ENCODE results near the gene DERA.

DERA gene

GRCh38 chr12:15996948-15997347, 85.8 kb downstream of the DERA start:
- H3K36me3 ChIP-seq (ENCODE audit: control insufficient read depth in 2 of 2, insufficient read depth in 1 of 2, low read length in 2 of 2): no peaks in the 10 kb centered on the region
- CTCF ChIA-PET: no interaction called here
- TF ChIP-seq PRDM4 (tag by site-specific recombination; IDR thresholded peaks at IDR 0.05) (no peak), ZNF843 (tag by site-specific recombination; IDR thresholded peaks at IDR 0.05) (no peak), ZNF433 (tag by site-specific recombination; IDR thresholded peaks at IDR 0.05; ENCODE audit: low read depth) (no peak)
- H3K4me3 ChIP-seq (ENCODE audit: low read depth, low read length): no peak overlapping the region
- no peaks in the 10 kb centered on the region for H3K9me3 ChIP-seq (ENCODE audit: control insufficient read depth, insufficient read depth, low read depth, low read length)
- H3K4me1 ChIP-seq (ENCODE audit: control insufficient read depth, insufficient read depth, low read length): no peaks in the 10 kb centered on the region
- H3K27ac ChIP-seq (ENCODE audit: extremely low read depth, low read depth, low read length): no peak overlapping the region
- POLR2A ChIA-PET: no interaction called here

GRCh38 chr12:15997910-15998309, 86.8 kb downstream of the DERA start:
- H3K4me3 ChIP-seq (ENCODE audit: low read depth, low read length): no peak overlapping the region
- POLR2A ChIA-PET: no interaction called here
- CTCF ChIA-PET: interaction anchor here (0.6 kb wide), 1 partner anchor 1485 kb away, joined by 3 read pairs; no protein-coding TSS in a partner anchor
- H3K36me3 ChIP-seq (ENCODE audit: control insufficient read depth in 2 of 2, insufficient read depth in 1 of 2, low read length in 2 of 2): no peaks in the 10 kb centered on the region
- TF ChIP-seq ZNF529 (tag by site-specific recombination; IDR thresholded peaks at IDR 0.05; ENCODE audit: insufficient replicate concordance): no peak
- no peak for TF ChIP-seq ZNF398 (tag by site-specific recombination; IDR thresholded peaks at IDR 0.05)
- no peak for TF ChIP-seq ZNF26 (tag by site-specific recombination; IDR thresholded peaks at IDR 0.05)
- TF ChIP-seq ZBTB17 (tag by site-specific recombination; IDR thresholded peaks at IDR 0.05): no peak
- no peak for TF ChIP-seq ZNF248 (tag by site-specific recombination; IDR thresholded peaks at IDR 0.05)
- no peak for TF ChIP-seq RBAK (tag by site-specific recombination; IDR thresholded peaks at IDR 0.05)
- TF ChIP-seq ZNF626 (tag by site-specific recombination; IDR thresholded peaks at IDR 0.05): no peak
- no peak overlapping the region for H3K27ac ChIP-seq (ENCODE audit: extremely low read depth, low read depth, low read length)
- no peaks in the 10 kb centered on the region for H3K9me3 ChIP-seq (ENCODE audit: control insufficient read depth, insufficient read depth, low read depth, low read length)
- H3K4me1 ChIP-seq (ENCODE audit: control insufficient read depth, insufficient read depth, low read length): no peaks in the 10 kb centered on the region

- no peak overlapping the region for H3K27ac ChIP-seq (ENCODE audit: extremely low read depth, low read depth, low read length)
- CTCF ChIA-PET: no interaction called here
- no peak overlapping the region for H3K4me3 ChIP-seq (ENCODE audit: low read depth, low read length)
- TF ChIP-seq MYNN (tag by site-specific recombination; IDR thresholded peaks at IDR 0.05; ENCODE audit: borderline replicate concordance) (no peak), ZNF138 (tag by site-specific recombination; IDR thresholded peaks at IDR 0.05; ENCODE audit: borderline replicate concordance) (no peak), ZBTB10 (tag by site-specific recombination; IDR thresholded peaks at IDR 0.05) (no peak), ZBTB44 (tag by site-specific recombination; IDR thresholded peaks at IDR 0.05) (no peak), ZNF274 (IDR thresholded peaks at IDR 0.05; ENCODE audit: low read length) (no peak), ZNF274 (tag by site-specific recombination; IDR thresholded peaks at IDR 0.05; ENCODE audit: borderline replicate concordance) (no peak)
- POLR2A ChIA-PET: no interaction called here
- H3K4me1 ChIP-seq (ENCODE audit: control insufficient read depth, insufficient read depth, low read length): no peaks in the 10 kb centered on the region
- no peaks in the 10 kb centered on the region for H3K36me3 ChIP-seq (ENCODE audit: control insufficient read depth in 2 of 2, insufficient read depth in 1 of 2, low read length in 2 of 2)
- H3K9me3 ChIP-seq (ENCODE audit: control insufficient read depth, insufficient read depth, low read depth, low read length): no peaks in the 10 kb centered on the region
Observed at GRCh38 chr12:16002880-16003279, 91.7 kb downstream of the DERA start.

Data from HEK293 (cell line).